Activated CD4-positive, CD25-positive, alpha-beta regulatory T cell treated with anti-CD3 and anti-CD28 coated beads, Interleukin-2, amount 50 U/mL, for 16 hours (primary cell): ENCODE results near the gene CRACDL.

Source experiments
- DNase-seq: peaks from one replicate; pipeline ENCODE4 v3.0.0-alpha.2; 2020; ENCODE audit warnings: low read depth, low spot score

CRACDL gene

DNA sequence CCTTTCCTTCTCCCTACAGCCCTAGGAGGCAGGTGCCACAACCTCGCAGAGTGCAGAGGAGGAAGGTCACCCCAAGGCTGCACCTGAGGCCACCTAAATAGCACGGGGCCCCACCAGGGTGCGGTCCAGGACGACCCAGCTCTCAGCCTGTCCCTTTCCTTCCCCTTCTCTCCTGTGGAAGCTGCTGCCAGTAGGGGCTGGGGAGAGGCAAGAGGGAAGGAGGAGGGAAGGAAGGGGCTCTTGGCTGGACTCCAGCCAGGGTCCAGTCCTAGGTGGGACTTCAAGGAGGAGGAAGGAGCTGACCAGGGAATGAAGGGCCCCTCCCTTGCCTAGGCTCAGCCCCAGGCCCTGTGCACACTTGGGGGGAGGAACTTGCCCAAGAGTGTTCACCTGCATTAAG lies 11.1 kb downstream of the CRACDL start:
- DNase-seq: no peak

DNA sequence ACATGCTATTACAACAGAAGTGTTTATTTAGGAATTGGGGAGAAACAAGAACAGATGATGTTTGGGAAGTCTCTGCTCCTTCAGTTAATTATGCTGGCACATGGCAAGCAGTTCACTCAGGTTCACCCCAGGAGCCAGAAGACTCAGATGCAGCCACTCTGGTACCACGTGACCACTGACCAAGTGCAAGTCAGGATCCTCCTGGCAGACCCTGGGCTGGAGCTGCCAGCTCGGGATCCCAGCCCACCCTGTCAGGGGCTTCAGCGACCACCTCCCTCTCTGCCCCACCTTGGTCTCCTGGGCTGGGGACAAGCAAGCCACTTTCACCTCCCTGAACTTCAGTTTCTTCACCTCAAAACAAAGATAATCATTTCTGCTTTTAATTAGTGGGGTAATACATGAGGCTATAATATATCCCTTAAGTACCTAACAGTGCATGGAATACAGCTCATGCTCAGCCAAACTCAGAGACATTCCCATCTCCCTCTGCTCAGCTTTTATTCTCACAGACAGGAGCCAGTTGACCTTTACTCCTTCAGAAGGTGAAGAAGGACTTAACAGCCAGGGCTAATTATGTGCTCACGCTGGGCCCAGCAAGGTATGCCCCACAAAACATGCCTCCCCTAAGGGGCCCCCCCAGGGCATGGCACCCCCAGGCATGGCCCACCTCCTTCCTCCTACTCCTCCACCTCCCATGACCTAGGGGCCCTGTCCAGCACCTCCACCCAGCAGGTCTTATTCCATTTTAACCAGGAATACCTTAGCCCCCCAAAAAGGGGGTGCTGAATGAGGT lies 11.8 kb downstream of the CRACDL start:
- DNase-seq: no peak

DNA sequence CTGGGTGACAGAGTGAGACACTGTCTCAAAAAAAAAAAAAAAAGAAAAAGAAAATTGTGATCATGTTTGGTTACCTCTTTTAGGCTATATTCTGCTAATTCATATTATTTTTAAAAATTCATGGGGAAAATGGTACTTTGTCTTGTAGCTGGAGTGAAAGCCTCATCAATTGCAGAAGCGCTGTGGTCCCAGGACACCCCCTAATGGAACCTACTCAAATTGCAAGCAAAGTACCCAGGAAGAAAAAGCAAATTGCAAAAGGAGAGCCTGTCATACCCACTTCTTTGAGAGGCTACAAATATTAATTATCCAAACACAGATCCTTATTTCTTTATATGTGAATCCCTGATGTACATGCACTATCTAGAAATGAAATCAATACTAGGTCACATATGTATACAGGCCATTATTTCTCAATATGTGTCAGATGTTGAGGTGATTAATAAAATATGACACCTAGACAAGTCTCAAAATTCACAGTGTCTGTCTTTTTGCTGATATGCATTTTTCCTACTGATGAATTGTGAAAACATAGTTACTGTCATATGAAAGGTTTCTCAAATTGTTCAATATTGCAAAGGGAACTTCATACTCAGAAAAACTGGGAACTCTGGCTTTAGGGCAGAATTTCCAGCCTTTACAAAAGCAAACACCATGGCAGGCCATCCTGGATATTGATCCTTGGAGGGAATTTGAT lies 12.6 kb downstream of the CRACDL start:
- DNase-seq: no peak

DNA sequence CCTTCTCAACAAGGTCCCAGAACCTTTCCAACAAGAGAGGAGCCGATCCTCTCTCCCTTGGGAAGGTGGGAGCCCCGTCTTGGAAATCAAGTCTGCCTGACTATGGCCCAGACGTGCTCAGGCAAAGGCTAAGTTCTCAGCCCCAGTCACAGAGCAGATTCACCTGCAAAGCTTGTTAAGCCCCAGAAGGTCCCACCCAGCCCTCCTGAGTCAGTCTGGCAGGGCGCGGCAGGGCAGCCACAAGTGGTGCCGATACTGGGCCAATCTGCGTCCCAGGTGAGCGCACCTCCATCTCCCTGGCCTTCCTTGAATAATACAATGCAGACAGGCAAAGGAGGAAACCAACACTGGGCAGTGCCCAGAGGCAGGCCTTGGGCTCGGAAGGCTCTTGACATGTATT lies 15.0 kb downstream of the CRACDL start:
- DNase-seq: no peak

DNA sequence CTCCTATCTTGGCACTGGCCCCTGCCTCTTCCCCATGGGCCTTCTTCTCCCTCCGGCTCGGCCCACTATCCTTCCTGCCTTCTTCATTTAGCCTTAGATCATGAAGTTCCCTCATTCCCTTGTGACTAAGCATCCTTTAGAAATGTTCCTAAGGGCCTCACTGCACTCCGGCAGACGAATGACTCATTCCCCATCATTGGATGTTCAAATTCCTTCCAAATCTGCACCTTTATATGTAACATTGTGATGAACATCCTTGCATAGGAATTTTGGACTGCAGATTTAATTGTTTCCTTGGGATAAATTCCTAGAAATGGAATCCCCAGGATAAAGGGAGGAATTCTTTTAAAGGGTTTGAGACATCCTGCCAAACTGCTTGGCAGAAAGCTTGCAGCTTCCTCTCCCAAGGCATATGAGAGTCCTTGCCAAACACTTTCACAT lies 19.0 kb downstream of the CRACDL start:
- no peak for DNase-seq

DNA sequence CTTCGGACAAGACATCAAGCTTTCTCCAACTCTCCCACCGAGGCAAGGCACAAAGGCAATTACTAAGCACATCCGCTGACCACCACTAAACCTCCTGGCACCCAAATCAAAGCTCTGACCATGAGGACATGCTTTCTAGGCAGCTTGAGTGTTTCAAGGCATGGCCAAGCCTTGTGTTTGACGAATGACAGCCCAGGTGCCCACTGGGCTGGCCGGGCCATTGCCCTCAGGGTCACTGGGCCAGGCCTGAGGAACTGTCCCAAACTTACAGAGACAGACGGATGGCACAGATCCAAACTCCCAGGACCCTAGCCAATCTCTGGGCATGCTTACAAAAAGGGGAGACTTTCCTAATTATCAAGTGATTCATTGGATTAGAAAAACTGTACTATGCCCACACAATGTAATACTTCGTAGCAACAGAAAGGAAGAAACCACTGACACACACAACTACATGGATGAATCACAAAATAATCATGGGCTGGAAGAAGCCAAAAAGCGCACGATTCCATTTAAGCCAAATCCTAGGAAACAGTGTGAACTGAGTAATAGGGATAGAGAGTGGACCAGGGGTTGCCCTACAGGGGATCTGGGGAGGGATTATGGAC lies 20.2 kb downstream of the CRACDL start:
- DNase-seq: no peak

DNA sequence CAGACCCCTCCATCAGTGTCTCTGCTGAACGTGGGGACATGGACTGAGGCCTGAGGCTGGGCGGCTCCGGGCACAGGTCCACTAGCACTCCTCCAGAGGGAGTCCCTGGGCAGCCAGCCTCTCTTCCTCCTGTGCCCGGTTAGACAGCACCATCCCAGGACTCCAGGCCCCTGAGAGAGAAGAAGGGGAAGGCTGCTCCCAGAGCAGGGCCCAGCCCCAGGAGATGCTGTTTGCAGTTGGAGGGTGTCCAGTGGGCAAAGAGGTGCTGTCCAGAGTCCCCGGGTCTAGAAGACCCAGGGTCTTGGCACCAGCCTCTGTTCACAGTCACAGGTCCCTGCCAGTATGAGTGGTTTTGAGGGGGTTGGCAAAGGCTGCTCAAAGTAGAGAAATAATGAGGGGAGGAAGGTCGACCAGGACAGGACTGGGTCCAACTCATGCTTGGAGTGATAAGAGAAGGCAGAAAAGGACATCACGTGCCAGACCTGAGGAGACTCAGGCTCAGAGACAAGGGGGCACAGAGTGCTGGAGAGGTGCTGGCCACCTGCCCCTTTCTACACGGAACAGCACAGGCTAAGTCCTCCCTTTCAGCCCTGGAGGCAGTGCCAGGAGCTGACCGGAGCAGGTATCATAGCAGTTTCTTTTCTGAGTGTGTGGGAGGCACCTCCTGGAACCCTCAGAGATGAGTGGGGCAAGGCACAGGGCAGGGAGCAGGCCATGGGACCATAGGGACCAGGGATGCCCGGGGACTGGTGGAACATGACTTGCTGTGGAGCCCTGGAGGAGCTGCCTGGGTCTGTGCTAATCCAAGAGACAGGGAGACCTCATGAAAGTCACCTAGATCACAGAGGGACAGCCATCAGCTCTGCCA lies 21.1 kb downstream of the CRACDL start:
- DNase-seq: no peak

DNA sequence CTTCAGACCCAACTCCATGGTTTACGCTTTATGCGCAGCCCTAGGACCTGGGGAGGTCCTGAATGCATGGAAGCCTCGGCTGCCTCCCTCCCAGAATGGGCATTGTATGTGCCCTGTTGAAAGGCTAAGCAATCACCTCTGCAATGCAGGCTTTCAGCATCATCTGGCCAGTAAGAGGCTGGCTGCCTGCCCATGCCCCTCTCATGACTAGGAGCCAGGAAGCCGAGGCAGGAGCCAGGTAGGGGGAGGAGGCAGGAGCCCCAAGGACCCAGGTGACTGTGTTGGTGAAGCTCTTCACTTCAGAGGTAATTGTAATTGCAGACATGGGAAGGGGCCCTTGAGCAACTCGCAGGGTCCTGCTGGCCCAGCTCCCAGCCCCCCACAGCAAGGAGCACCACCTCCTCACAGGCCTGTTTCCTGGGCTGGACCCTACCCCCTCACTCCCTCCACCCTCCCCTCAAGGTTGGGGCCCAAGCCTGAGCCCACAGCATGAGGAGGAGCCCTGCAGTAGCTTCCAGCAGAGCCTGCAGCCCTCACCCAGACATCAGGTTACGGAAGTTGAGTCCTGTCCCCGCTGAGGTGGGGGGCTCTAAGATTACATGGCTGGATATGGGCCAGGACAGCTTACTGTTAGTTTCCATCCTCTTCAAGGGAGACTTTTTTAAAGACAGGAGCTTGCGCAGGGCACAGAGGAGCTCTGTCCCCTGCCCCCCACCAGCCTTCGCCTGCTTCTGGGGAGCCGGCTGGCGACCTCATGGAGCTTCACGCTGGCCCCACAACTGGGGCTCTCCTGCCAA lies 21.9 kb downstream of the CRACDL start:
- DNase-seq: no peak

DNA sequence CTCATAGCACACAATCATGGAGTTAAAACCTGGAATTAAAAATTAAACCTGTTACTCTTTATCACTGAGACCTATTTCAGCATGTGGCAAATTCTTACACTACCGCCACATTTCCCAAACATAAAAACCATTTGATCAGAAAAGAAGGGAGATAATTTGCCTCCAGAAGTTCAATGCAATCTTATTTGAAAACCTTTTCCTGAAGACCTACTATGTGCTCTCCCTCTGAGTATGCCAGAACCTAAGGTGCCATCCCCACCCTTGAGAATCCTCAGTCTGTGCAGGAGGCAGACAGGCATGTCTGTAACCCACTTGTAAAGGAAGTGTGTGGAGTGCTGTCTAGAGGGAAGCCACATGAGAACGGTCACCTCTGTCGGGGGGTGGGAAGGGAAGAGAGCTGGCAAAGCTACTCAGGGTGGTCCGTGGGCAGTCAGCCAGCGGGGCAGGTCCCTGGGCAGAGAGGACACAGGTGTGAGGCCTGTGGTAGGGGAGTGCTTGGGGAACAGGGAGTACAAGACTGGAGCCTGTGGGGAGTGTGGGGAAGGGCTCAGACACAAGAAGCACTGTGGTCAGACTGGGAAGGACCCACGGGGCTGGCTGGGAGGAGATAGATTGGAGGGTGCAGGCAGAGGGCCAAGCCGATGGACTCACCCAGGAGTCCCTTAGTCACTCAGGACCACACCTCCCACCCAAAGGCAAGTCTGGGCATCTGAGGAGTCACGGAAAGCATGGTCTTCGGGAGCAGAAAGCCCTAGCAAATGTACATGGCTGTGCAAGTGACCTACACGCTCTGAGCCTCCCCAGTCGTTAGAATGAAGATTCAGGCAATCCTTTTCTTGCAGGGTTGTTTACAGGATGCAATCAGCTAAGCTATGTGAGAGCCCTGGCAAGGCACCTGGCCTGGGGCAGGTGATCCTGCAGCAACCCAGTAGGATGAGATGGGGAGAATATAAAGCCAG lies 22.8 kb downstream of the CRACDL start:
- no peak for DNase-seq

DNA sequence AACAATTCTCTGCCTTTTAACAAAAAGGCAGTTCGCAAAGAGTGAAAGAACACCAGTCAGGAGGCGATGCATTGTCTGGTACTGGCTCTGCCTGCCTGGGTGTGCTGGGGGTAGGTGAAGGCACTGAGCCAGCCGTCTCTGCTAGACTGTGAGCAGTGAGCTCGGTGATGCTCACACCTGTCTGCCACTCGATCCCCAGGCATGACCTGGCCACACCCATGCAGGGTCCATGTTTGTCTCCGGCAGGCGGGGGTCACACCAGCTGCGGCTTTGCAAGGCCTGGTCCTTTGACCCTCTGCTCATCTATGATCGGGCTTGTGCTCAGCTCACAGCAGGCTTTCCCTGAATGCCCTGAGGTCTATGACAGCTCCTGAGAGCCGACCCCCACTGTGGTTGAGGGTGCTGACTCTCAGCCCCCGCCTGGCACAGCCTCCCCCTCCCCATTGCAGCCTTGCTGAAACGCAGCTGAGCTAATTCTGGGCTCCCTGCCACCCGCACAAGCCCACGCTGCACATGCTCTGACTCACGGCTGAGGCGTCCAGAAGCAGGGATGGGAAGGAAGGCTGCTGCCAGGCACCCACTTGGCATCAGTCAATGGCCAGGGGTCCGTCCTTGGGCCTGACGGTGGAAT lies 23.7 kb downstream of the CRACDL start:
- DNase-seq: no peak

DNA sequence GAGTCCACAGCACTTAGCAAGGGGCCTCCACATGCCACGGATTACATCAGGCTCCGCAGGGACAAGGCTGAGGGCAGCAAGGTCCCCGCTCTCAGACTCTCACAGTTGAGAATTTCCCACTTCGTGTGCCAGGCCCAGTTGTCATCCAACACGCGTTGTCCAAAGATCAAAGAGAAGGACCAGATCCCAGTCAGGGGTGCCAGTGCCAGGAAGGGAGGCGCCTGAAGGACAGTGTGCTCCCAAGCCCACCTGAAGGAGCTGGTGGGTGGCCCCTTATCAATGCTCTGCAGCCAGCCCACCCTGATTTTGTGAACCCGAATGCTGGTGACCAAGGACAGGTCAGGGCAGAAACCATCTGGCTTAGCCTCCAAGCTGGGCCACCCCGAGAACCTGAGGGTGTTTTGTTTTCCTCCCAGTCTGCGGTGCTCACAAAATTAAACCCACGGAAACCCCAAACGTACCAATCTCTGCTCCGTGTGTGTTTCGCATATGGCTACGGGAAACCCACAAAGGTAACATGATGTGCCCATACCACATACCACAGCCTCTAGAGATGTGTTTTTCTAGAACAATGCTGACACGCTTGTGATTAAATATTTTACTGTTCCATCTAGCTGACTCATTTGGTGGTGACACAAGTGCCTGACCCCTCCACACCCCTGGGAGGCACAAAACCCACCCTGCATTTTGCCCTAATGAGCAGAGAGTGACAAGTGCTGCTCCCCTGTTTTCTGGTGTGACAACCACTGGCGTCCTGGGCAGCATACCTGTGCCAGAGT lies 24.5 kb downstream of the CRACDL start:
- no peak for DNase-seq

DNA sequence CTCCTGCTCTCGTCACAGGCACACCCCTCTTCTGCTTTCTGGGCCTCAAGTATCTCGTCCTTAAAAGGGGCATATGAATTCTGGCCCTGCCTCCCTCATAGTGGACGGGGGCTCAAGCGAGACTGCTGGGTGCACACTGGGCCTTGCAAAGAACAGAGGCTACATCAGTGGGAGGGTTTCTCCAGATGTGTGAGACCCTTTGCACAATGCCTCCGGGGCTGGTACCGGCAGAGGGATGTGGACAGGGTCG lies 25.0 kb downstream of the CRACDL start:
- DNase-seq: no peak

DNA sequence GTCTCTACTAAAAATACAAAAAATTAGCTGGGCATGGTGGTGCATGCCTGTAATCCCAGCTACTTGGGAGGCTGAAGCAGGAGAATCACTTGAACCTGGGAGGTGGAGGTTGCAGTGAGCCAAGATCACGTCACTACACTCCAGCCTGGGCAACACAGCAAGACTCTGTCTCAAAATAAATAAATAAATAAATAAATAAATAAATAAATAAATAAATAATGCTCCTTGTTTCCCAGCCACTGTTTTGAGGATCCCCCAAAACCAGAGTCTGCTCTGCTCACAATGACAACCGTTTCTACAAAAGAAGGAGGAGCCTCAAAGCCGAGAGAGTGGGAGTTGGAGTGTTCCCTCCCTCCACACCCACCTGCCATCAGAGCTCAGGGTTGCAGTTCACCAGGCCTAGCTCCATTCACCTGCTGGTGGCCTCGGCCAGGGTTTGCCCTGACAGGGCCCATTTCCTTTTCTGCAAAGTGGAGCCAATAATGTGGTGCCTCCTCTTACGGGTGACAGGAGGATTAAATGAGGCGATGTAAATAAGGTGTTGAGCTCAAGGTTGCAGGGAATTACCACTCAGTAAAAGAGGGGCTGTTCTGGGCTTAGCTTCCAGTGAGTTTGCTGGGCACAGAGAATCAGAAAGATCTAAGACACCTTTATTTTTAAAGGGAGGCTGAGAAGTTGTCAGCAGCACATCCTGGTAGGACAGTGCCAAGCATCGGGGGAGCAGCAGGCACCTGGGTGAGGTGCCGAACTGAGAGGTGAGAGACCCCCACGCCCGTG lies 25.5 kb downstream of the CRACDL start:
- no peak for DNase-seq

DNA sequence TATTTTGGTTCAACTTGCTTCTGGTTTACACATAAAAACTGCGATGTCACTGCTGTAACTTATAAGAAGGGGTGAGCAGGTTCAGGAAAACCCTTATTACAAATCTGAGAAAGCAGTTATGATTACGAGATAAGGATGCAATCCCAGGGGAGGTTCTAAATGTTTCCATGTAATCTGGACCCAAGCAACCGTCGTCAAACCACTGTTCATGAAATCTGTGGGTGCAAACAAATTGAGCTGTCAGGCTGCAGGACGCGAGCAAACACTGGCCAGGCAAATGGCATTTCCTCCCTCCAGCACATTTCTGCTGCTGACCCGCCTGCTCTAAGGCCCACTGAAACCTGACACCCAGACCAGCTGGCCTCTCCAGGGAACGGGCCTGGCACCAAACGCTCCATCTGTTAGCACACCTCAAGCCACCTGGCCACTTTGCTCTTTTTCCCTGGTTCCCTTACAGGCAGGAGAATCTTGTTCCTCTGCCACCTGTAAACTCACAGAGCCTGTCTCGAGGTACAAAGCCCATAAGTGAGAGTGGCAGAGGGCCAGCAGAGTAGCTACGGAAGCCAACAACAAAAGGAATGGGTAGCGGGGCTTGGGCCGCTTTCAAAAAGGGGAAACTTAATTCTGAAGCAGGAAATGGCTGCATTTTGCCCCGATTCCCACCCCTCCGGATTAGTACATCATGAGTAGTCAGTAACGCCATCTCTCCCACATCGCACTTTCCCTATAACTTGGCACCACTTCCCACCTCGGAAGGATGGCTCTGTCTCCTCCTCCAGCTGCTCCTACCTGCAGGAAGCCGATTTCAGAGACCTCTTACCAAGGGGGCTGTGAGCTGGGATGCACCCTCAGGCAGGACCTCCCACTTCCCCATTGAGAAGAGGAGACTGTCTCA lies 26.5 kb downstream of the CRACDL start:
- no peak for DNase-seq

DNA sequence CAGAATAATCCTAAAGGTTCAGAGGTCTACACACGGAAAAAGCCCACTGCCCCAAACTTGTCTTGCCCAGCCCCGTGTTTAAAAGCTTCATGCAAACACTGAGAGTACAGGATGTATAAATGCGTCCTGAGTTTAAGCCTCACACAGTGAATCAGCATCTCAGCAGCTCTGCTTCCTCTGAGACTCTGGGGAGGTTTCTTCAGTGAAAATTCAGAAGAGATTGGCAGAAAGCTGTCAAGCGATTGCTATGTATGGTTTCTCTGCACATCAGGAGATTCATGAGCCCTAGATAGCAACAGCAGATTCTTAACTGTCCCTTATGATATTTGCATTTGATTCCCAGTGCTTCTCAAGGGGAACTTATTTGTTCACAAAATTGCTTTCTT lies 27.1 kb downstream of the CRACDL start:
- DNase-seq: no peak

DNA sequence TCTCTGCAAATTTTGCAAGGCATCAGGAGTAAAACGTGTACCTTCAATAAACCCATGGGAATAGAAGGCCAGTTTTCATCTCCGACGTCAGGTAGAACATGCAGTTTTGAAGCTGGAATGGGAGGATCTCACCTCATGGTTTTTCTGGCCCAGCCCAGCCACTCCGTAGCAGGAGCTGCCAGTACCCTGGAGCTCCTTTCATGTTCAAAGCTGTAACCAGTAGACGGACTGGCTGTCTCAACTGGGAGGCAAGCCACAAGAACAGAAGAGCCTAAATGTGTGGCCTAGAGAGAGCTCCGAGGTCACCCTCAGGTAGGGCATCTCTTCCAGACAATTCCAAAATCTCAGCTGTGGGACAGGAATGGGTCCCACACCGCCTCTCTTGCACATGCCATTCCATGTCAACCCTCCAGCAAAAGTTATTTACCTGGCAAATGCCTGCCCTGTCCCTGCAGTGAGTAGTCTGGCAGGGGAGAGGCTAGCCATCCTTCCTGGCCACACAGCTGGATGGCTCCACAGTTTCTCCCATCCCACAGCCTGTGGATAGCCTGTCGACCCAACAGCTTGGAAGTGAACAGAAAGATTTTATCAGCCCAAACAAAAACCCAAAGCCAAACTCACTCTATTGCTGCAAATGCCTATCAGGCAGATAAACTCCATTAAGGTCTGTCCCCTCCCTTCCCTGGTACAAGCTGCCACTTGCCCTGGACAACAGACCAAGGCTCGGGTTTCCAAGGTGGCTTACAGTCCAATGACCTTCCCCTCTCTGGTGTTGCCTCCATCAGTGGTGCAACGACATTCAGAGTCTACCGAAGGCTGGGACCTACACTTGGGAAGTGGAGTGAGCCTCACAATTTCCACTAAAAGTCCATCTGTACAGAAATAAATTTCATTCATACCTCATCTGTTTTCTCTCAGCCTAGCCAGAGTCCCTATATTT lies 27.8 kb downstream of the CRACDL start:
- no peak for DNase-seq
